Measurements from ENCODE around the gene HERC4.
"Not testable (repeated sequence)": the region's sequence is repeated elsewhere in the genome, so short reads cannot be mapped to it uniquely, and the experiment has no call there.

HERC4 gene

GRCh38 chr10:68083953-68084352, 8.9 kb upstream of the HERC4 start:
- no peak for DNase-seq (ENCODE audit: low spot score)
- TF ChIP-seq CTCF (IDR thresholded peaks at IDR 0.05; ENCODE audit: extremely low read depth, missing control alignments) = no peak

- DNase-seq (ENCODE audit: low spot score) = no peak
- TF ChIP-seq CTCF (IDR thresholded peaks at IDR 0.05; ENCODE audit: extremely low read depth, missing control alignments) = no peak
Observed at GRCh38 chr10:68082872-68083271, 7.8 kb upstream of the HERC4 start.

GRCh38 chr10:68081916-68082315, 6.8 kb upstream of the HERC4 start:
- DNase-seq (ENCODE audit: low spot score) = no peak
- TF ChIP-seq CTCF (IDR thresholded peaks at IDR 0.05; ENCODE audit: extremely low read depth, missing control alignments) = no peak

- no peak for DNase-seq (ENCODE audit: low spot score)
- TF ChIP-seq CTCF (IDR thresholded peaks at IDR 0.05; ENCODE audit: extremely low read depth, missing control alignments) = no peak
Observed at GRCh38 chr10:68080853-68081431, 5.9 kb upstream of the HERC4 start.

- TF ChIP-seq CTCF (IDR thresholded peaks at IDR 0.05; ENCODE audit: extremely low read depth, missing control alignments) = no peak
- DNase-seq (ENCODE audit: low spot score) = no peak
Observed at GRCh38 chr10:68079434-68079833, 4.4 kb upstream of the HERC4 start.

- TF ChIP-seq CTCF (IDR thresholded peaks at IDR 0.05; ENCODE audit: extremely low read depth, missing control alignments) = no peak
- DNase-seq (ENCODE audit: low spot score) = no peak
Observed at GRCh38 chr10:68077026-68077425, 1.9 kb upstream of the HERC4 start.

- DNase-seq (ENCODE audit: low spot score) = not testable (repeated sequence)
Observed at GRCh38 chr10:68076081-68076480, 998 bp upstream of the HERC4 start.

- peak; percentile 21 for DNase-seq (ENCODE audit: low spot score)
- no peak for TF ChIP-seq CTCF (IDR thresholded peaks at IDR 0.05; ENCODE audit: extremely low read depth, missing control alignments)
Observed at GRCh38 chr10:68075550-68076004, 494 bp upstream of the HERC4 start.

Measured in GM20000 (cell line).